Cardiac septum (tissue), 1 donor: ENCODE data around the gene EAPP. TPM values are rescaled to one million over a fixed set of nuclear protein-coding genes. Genes with fewer than 3 reads are reported as not detected.
"Not testable (repeated sequence)": the region's sequence is repeated elsewhere in the genome, so short reads cannot be mapped to it uniquely, and the experiment has no call there.

Experiments
- DNase-seq: peaks from one replicate; pipeline ENCODE4 v3.0.0-alpha.2; 2020; ENCODE audit warnings: low spot score
- intact Hi-C: fragments of 100-400 bp; cut with DNase I; formaldehyde crosslinking; loops from one replicate; pipeline ENCODE4 v1.14.0; 2022
- total RNA-seq: library from RNA; stranded (reverse); fragmentation: NEBNext Ultra II Directional; extraction: Animal tissue kit (Norgen Biotek cat#: 25700); gene quantifications from one replicate; pipeline ENCODE4 v1.2.1, GENCODE V29; 2021
- donor health status: DM: no; HTN: no; CAD: no.

EAPP gene
- total RNA-seq, 1 donor from 2014 or later, result 17.1 TPM

DNA sequence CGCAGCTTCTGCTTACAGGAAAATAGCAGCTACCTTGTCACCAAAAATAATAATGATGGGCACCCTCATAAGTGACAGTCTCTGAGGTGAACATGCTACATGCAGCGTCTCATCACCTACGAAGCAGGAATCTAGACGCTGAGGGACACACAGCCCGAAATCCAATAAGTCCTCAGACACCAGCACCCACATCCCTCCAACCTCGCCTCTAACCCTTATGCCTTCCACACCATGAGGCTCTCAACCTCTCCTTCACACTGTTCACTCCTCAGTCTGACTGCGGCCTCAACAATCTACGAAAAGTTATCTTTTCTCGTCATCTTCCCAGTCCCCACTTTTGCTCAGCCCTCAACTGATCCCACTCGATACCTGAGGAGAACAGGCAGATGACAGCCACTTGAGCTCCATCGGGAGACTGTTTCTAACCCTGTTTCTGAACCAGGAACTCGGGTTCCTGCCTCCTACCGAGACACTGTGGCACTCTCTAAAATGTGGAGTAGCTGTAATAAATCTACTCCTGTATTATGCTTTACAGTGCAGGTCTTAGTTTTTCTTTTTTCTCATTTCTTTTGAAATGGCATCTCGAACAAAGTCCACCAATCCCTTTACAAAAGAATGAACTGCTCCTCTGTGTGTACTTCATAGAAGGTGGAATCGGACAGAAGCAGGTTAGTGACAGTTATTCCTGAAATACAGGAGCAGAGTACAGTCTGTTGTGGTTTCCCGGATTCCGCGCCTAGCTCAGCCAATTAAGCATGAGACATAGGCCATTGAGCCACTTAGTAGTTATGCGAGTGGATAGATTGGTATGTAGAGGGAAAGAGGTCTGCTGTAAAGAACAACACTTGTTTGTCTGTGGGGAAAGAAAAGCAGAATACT lies 919 bp upstream of the EAPP start:
- DNase-seq, intact Hi-C loops: not testable (repeated sequence)

DNA sequence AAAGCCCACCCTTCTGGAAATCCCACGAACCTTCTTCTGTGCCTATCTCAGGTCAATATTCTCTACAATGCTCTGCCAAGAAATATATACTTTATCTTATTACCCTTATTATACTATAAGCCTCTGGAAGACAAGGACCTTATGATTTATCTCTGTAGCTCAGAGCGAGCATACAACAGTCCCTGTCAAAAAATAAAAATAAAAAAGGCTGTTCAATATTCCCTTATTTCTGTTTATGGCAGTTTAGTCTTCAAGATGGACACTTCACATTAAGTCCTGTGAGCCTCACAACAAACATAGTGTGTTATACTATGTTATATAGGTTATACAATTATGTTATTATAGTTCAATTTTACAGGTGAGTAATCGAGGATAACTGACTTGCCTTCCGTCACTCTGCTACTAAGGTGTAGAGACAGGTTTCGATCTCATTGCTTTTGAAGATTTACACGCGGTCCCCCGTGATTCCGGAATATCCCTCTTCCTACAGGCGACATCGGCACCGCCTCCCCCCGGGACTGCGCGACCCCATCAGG lies 562 bp downstream of the EAPP start:
- no peak for DNase-seq
- intact Hi-C loops, result loop anchor here (5.0 kb wide), 1 partner anchor 77 kb away; the partner anchor contains the start of gene SPTSSA

DNA sequence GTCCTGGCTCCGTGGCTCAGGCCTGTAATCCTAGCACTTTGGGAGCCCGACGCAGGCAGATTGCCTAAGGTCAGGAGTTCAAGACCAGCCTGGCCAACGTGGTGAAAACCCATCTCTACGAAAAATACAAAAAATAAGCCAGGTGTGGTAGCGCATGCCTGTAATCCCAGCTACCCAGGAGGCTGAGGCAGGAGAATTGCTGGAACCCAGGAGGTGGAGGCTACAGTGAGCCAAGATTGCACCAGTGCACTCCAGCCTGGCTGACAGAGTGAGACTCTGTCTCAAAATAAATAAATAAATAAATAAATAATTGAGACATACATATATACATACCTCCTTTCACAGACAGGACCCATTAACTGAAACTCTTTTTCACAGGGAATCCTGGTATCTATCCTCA lies 1.4 kb downstream of the EAPP start:
- intact Hi-C loops, result loop anchor here (5.0 kb wide), 1 partner anchor 76 kb away; the partner anchor contains the start of gene SPTSSA
- not testable (repeated sequence) for DNase-seq

DNA sequence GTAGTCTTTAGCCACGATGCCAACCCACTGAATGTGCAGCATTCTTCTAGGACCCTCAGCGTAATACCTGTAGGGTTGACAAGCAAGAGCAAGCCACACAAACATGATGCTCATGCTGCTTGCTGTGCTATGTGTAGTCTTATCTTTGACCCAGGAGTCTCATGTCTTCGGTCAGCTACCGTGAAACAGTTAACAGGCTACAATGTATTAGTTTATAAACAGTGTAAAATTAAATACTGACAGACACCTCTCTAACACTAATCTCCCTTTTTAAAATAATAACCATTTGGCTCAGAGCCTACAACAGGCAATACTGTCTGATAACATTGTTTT lies 1.9 kb downstream of the EAPP start:
- intact Hi-C loops, result loop anchor here (5.0 kb wide), 1 partner anchor 75 kb away; the partner anchor contains the start of gene SPTSSA

DNA sequence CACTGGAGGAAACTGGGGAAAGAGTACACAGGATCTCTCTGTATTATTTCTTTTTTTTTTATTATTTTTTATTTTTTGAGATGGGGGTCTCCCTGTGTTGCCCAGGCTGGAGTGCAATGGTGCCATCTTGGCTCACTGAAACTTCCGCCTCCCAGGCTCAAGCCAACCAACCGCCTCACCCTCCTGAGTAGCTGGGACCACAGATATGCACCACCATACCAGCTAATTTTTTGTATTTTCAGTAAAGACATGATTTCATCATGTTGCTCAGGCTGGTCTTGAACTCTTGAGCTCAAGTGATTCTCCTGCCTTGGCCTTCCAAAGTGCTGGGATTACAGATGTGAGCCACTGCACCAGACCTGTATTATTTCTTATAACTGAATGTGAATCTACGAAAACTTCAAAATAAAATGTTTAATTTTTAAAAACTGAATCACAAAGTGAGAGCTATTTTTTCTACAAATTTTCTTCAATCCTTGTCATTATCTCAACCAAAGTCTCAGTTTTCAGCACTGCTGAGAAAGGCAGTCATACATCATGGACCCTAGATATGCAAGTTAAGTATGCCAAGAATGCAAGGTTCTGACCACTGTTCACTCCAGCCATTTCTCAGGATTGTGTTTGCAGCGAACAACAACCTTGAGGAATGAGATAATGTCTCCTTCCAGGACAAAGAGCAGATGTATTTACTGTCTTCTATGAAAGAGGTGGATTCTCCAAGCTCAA lies 2.4 kb downstream of the EAPP start:
- intact Hi-C loops, result loop anchor here (5.0 kb wide), 1 partner anchor 75 kb away; the partner anchor contains the start of gene SPTSSA
- no peak for DNase-seq

More for the DNA sequence above, 1.9 kb downstream of the EAPP start:
- DNase-seq, result no peak

DNA sequence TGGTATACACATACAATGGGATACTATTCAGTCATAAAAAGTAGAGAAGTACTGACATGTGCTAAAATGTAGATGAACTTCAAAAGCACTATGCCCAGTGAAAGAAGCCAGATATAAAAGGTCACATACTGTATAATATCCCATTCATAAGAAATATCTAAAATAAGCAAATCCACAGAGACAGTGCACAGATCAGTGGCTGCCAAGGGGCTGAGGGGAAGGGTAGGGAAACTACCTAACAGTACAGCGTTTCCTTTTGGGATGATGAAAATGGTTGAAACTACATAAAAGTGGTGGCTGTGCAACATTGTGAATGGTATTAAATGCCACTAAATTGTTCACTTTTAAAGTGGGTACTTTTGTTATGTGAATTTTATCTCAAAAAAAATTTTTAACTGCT lies 11.9 kb downstream of the EAPP start:
- intact Hi-C loops, result no loop called here
- DNase-seq, result no peak

DNA sequence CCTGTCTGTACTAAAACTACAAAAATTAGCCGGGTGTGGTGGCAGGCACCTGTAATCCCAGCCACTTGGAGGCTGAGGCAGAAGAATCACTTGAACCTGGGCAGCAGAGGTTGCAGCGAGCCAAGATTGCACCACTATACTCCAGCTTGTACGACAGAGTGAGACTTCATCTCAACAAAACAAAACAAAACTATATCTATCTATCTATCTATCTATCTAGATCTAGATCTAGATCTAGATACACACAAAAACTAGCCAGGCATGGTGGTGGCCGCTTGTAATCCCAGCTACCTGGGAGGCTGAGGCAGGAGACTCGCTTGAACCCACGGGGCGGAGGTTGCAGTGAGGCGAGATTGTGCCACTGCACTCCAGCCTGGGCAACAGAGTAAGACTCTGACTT lies 15.3 kb downstream of the EAPP start:
- DNase-seq, intact Hi-C loops: not testable (repeated sequence)

DNA sequence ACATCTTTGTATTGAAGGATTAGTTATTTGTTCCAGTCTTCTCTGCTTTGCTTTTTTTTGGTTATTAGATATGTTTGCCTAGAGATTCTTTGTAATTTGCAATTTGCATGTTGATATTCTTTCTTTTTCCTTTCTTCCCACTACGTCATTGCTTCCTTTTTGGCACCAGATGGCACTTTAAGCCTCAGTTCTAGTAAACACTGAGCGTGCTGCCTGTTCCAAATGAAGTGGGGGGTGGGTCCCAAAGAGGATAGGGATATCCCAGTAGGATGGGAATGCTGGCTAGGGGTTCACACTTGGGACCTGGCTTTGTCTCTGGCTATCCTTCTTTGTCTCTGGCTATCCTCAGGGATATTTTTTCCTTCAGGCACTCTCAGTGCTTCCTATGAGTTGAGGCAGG lies 17.0 kb downstream of the EAPP start:
- no peak for DNase-seq
- intact Hi-C loops, result no loop called here

DNA sequence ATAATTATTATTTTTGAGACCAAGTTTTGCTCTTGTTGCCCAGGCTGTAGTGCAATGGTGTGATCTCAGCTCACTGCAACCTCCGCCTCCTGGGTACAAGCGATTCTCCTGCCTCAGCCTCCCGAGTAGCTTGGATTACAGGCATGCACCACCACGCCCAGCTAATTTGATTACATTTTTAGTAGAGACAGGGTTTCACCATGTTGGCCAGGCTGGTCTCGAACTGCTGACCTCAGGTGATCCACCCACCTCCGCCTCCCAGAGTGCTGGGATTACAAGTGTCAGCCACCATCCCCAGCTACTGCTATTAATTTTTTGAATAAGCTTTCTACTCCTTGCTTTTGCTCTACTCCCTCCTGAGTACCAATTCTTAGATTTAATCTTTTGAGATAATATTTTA lies 18.4 kb downstream of the EAPP start:
- intact Hi-C loops, DNase-seq: not testable (repeated sequence)

DNA sequence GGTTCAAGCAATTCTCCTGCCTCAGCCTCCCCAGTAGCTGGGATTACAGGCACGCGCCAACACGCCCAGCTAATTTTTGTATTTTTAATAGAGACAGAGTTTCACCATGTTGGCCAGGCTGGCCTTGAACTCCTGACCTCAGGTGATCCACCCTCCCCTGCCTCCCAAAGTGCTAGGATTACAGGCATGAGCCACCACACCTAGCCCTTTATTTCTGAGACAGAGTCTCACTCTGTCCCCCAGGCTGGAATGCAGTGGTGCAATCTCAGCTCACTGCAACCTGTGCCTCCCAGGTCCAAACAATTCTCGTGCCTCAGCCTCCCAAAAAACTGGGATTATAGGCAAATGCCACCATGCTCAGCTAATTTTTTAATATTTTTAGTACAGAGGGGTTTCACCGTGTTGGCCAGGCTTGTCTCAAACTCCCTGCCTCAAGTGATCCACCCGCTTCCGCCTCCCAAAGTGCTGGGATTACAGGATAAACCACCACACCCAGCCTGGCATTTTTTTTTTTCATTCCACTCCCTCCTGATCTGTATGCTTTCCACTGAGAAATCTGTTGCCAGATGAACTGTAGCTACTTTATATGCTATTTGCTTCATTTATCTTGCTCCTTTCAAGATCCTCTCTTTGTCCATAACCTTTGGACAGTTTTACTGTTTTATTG lies 19.1 kb downstream of the EAPP start:
- DNase-seq, intact Hi-C loops: not testable (repeated sequence)

DNA sequence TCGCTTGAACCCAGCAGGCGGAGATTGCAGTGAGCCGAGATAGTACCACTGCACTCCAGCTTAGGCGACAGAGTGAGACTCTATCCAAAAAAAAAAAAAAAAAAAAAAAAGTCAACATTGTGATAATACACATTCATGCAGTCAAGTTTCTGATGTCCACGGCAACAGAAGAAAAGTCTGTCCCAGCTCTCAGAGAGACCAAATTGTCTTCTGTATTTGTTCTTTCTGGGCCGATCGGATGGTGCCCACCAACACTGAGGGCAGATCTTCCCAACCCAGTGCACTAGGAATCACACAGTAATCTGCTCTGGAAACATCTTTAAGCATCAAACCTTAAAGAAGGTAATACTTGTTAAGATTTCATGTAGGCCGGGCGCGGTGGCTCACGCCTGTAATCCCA lies 31.6 kb downstream of the EAPP start:
- intact Hi-C loops, result no loop called here
- no peak for DNase-seq

DNA sequence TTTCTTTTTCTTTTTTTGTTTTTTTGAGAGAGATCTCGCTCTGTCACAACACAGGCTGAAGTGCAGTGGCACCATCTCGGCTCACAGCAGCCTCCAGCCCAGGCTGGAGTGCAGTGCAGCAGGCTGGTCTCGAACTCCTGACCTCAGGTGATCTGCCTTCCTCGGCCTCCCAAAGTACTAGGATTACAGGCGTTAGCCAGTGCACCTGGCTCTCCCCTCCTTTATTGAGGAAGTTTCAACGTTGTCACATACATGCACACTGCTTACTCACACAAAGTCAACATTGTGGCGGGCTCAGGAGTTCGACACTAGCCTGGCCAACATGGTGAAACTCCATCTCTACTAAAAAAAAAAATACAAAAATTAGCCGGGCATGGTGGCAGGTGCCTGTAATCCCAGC lies 32.0 kb downstream of the EAPP start:
- intact Hi-C loops, result no loop called here
- DNase-seq, result no peak

DNA sequence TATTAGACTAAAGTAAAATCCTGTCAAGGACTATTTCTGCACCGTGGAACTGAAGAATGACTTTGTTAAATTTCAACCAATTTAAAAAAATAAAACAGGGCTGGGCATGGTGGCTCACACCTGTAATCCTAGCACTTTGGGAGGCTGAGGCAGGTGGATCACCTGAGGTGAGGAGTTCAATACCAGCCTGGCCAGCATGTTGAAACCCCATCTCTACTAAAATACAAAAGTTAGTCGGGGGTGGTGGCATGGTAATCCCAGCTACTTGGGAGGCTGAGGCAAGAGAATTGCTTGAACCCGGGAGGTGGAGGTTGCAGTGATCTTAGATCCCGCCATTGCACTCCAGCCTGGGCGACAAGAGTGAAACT lies 34.4 kb downstream of the EAPP start:
- intact Hi-C loops, DNase-seq: not testable (repeated sequence)

DNA sequence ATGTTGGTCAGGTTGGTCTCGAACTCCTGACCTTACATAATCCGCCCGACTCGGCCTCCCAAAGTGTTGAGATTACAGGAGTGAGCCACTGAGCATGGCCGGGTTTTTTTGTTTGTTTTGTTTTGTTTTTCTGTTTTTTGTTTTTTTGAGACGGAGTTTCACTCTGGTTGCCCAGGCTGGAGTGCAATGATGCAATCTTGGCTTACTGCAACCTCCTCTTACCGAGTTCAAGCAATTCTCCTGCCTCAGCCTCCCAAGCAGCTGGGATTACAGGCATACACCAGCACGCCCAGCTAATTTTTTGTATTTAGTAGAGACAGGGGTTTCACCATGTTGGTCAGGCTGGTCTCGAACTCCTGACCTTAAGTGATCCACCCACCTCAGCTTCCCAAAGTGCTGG lies 35.5 kb downstream of the EAPP start:
- intact Hi-C loops, DNase-seq: not testable (repeated sequence)

DNA sequence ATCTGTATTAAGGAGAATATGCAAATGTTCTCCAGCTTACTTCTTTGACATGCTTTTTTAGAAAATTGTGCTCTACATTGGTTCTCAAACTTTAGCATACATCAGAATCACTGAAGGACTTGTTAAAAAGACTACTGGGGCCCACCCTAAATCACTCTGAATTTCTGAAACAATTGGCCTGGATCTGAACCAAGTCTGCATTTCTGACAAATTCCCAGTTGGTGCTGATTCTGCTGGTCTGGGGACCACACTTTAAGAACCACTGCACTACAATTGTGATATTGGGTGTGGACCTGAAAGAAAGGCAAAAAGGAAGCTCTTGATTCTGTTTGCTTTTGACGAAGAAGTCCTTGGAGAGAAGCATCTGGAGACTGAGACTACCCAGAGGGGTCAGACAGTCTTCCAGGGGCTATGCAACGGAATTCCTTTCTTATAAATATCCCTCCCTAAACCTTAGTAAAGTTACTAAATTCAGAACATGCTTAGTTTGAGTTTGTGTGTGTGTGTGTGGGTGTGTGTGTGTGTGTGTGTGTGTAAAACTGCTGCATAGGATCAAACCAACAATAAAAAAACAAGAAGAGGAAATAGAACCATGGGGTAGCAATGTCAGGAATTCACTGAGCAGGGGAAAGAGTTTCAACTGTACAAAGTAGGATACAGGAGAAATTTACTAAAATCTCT lies 36.8 kb downstream of the EAPP start:
- DNase-seq, result no peak

DNA sequence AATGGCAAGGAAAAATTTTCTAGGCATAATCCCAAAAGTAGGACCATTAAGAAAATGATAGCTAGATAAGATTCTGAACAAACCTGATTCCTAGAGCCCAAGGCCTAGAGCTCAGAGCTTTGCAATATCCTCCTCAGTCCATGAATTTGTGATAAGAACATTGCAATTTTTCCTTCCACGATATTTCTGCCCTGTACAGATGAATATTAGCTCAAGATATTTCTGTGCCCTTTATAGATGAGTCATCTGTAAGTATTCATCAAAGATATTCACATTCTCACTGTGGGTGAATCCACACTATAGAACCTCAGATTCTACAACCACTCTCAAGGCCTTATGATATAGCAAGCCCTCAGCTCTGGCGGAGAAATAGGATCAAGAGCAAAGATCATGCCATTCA lies 37.5 kb downstream of the EAPP start:
- DNase-seq, result no peak
- intact Hi-C loops, result no loop called here

More for the DNA sequence above, 36.8 kb downstream of the EAPP start:
- intact Hi-C loops, result no loop called here

DNA sequence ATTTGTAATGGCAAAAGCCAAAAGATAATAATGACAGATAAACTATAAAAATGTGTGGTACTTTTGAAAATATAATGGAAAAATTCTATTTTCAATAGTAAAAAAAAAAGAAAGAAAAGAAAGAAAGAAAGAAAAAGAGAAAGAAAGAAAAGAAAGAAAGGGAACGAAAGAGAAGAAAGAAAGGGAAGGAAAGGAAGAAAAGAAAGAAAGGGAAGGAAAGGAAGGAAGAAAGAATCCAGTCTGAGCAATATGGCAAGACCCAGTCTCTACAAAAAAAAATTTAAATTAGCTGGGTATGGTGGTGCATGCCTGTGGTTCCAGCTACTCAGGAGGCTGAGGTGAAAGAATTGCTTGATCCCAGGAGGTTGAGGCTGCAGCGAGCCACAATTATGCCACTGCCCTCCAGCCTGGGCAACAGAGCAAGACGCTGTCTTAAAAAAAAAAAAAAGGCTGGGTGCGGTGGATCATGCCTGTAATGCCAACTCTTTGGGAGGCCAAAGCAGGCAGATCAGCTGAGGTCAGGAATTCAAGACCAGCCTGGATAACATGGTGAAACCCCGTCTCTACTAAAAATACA lies 38.4 kb downstream of the EAPP start:
- intact Hi-C loops, result no loop called here

DNA sequence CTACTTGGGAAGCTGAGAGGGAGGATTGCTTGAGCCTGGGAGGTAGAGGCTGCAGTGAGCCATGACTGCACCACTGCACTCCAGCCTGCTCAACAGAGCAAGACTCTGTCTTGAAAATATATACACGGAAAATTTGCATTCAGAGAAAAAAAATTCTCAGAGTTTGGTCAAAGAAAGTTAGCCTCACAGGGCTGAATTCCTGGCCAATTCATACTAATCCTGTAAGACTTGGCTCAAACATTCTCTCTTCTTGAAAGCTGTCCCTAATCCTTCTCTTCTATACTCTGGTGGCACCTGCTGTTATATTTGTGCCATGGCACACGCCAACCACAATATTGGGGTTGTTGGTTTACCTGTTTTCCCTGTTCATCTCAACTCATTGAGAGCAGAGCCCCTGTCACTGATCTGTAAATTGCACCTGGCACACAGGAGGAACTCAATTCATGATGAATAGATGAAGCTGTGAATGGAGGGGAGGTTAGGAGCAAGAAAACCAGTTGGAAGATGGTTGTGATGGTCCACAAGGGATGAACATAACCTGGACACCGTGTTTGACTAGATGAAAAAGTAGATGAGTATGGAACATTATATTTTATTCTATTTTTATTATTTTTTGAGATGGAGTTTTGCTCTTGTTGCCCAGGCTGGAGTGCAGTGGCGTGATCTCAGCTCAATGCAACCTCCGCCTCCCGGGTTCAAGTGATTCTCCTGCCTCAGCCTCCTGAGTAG lies 40.7 kb downstream of the EAPP start:
- intact Hi-C loops, result loop anchor here (2.0 kb wide), 1 partner anchor 168 kb away; no protein-coding TSS in a partner anchor
- no peak for DNase-seq

More for the DNA sequence above, 38.4 kb downstream of the EAPP start:
- no peak for DNase-seq
